NOMO-1 (cell line): ENCODE measurements around the gene NCKAP1.
A peak's percentile ranks its signal among the peaks of the same experiment; 100 is the strongest.
"Not testable (repeated sequence)": the region's sequence is repeated elsewhere in the genome, so short reads cannot be mapped to it uniquely, and the experiment has no call there.

Experiments used
- DNase-seq, 2 experiments: peaks; one replicate each; lab custom pipeline; 2025; ENCODE audit not compliant: unreplicated experiment in 2 of 2; lab: John Stamatoyannopoulos, UW

The NCKAP1 gene, protein sequence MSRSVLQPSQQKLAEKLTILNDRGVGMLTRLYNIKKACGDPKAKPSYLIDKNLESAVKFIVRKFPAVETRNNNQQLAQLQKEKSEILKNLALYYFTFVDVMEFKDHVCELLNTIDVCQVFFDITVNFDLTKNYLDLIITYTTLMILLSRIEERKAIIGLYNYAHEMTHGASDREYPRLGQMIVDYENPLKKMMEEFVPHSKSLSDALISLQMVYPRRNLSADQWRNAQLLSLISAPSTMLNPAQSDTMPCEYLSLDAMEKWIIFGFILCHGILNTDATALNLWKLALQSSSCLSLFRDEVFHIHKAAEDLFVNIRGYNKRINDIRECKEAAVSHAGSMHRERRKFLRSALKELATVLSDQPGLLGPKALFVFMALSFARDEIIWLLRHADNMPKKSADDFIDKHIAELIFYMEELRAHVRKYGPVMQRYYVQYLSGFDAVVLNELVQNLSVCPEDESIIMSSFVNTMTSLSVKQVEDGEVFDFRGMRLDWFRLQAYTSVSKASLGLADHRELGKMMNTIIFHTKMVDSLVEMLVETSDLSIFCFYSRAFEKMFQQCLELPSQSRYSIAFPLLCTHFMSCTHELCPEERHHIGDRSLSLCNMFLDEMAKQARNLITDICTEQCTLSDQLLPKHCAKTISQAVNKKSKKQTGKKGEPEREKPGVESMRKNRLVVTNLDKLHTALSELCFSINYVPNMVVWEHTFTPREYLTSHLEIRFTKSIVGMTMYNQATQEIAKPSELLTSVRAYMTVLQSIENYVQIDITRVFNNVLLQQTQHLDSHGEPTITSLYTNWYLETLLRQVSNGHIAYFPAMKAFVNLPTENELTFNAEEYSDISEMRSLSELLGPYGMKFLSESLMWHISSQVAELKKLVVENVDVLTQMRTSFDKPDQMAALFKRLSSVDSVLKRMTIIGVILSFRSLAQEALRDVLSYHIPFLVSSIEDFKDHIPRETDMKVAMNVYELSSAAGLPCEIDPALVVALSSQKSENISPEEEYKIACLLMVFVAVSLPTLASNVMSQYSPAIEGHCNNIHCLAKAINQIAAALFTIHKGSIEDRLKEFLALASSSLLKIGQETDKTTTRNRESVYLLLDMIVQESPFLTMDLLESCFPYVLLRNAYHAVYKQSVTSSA

DNA sequence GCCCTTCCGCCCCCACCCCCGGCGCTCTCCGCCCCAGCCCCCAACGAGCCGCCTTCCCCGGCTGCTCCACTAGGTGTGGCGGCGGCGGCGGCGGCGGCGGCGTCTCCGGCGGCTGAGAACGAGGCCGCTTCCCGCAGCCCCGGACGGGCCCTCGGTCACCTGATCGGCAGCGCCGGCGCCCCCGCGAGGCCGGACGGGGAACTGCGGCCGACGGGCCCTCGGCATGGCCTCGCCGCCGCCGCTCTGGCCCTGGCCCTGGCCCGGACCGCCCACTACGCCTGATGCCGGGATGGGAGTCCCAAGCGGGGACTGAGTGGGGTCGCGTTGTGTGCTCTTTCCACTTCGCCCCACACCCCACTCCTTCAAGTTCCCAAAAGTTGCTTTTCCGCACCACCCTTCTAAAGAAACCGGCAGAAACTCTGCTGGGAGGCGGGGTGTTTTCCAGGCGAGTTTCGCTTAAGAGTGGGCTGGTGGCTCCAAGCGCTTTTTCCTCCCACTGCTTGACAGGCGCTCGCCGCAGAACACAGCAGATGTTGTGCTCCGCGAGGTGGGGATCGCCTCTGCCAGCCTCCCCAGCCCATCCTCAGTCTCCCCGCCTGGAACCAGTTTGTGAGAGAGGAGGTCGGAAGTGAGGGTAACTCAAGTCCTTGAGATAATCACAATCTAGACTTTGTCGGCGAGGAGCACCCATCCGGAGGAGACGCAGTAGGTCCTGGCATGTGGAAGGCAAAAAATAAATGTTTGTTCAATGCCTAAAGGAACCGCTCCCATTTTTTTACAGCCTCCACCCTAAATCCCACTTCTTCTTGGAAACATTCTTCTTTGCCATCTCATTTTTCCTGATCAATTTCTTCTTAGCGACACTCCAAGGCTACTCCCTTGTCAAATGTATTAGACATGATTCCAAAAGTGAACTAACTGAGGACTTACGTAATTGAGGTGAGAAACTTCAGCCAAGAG, at the start of gene NCKAP1:
NCKAP1 (minus strand) TSS at position 117 of the 960 bp plus-strand sequence. CDS start 358 bp downstream, outside the sequence.
- DNase-seq: no peak

GRCh38 chr2:183081911-183082310, 43.7 kb upstream of the NCKAP1 start:
- DNase-seq: no peak

GRCh38 chr2:183079139-183079775, 41.0 kb upstream of the NCKAP1 start:
- peak in 1 of 2 experiments; percentile 20 for DNase-seq

DNA sequence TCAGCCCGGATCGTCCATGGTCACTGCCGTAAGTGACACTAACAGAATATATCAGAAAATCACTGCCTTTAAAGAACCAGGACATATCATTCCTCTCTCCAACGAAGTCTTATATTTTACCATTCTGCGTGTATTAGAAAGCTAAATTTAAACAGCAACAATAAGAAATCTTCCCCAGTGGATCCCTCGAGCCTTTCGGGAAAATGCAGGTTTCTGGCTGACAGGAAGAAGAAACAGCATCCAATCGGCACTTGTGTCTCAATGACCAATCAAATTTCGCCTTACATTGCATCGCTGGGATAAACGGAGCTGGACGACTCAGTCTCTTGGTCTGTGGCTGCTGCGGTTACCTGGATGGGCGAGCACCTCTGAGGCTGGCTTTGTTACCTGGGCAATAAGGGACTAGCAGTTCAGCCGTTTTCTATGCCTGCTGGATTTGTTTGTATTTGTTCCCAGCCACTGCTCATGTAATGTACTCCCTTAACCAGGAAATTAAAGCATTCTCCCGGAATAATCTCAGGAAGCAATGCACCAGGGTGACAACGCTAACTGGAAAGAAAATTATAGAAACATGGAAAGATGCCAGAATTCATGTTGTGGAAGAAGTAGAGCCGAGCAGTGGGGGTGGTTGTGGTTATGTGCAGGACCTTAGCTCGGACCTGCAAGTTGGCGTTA, 40.3 kb upstream of the NCKAP1 start, which contains the start of gene DUSP19:
DUSP19 (plus strand) TSS at position 284 of the 675 bp plus-strand sequence; CDS start at position 471, 187 bp downstream.
- peak; percentile 22 to 68 for DNase-seq

DNA sequence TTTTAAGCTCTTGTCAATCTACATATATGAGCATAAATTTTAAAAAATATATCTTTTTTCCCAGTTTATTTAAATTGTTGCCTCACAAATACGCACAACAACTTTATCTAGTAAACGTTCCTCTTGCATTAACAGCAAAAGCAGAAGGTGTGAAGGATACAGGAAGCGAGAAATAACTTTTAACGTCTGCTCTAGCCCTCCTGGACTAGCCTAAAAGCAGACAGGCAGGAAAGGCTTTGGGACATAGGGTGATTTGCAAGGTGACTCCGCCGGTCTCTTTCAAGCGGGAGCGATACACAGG, 39.9 kb upstream of the NCKAP1 start:
- DNase-seq: peak in 1 of 2 experiments; percentile 53

- no peak for DNase-seq
These were observed 33.9 kb upstream of the NCKAP1 start for GRCh38 chr2:183072177-183072576.

DNA sequence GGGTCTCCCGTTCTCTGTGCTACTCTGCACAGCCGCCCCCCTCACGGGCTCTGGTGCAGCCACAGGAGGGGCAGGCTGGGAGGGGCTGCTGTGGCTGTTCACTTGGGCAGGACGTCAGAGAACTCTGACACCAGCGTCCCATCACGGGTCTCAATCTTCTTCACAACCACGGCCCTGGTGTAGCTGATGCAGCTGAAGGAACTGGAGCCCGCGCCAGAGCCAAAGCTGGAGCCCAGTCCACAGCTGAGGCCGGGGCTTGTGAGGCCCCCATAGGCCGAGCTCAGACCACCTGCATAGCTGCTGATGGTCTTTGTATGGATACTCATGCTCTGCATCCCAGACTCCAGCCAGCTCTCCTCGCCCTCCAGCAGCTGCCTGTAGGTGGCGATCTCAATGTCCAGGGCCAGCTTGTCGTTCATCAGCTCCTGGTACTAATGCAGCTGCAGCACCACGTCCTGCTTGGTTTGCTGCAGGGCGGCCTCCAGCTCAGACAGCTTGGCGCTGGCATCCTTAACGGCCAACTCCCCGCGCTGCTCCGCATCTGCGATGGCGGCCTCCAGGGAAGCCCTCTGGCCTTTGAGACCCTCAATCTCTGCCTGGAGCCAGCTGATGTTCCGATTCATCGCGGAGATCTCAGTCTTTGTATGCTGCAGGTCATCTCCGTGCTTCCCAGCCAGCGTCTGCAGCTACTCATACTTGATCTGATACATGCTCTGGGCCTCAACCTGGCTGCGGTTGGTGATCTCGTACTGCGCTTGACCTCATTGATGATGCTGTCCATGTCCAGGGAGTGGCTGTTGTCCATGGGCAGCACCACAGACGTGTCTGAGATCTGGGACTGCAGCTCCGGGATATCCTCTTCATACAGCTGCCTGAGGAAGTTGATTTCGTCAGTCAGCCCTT, 32.9 kb upstream of the NCKAP1 start:
- no peak for DNase-seq

DNA sequence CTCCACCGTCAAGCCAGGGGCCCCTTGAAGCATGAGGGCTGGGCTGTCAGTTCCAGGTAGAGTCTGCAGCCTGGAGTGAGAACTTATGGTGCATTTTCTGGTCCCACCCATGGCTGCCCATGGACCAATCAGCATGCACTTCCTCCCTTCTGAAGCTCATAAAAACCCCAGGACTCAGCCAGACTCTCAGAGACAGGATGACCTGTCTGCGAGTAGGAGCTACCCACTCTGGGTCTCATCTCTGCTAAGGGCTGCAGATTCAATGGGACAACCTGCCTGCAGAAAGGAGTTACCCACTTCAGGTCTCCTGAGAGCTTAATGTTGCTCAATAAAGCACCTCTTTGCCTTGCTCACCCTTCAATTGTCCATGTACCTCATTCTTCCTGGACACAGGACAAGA, 30.9 kb upstream of the NCKAP1 start:
- no peak for DNase-seq

DNA sequence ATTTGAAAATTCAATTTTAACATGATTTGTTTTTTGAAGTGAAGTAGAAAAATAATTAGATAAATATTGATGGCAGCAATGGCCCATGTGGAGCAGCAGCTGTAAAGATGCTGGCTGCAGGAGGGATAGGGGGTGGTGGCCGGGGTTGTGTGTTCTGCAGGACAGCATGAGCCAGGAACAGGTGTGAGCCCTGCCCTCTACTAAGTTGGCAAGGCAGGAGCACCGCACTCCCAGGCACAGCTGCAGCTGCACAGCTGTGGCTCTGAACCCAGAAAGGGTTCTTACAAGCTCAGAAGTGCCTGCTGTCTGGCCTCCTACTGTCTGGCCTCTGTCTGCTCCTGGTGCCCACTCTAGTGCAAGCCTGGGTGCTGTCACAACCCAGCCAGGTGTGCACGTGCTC, 30.3 kb upstream of the NCKAP1 start:
- DNase-seq: no peak

GRCh38 chr2:183063083-183063482, 24.8 kb upstream of the NCKAP1 start:
- no peak for DNase-seq

GRCh38 chr2:183060571-183061231, 22.4 kb upstream of the NCKAP1 start:
- no peak for DNase-seq

DNA sequence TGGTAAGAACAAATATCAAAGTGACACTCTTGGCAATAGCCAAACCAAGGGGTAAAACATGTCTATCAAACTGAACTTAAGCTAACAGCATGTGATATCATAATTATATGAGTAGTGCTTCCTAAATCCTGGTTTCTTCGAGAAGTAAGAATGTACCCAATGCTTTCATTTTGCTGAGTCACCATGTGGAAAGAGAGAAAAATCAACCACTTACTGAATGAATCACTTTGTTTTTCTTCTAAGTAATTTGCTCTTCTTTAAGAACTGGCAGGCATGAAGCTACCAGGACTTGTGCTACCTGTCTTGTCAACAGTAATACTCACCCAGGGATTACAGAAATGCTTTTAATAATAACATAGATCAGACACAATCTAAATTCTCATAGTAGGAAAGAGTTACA, 21.3 kb upstream of the NCKAP1 start:
- no peak for DNase-seq

GRCh38 chr2:183057333-183057985, 19.2 kb upstream of the NCKAP1 start:
- no peak for DNase-seq

DNA sequence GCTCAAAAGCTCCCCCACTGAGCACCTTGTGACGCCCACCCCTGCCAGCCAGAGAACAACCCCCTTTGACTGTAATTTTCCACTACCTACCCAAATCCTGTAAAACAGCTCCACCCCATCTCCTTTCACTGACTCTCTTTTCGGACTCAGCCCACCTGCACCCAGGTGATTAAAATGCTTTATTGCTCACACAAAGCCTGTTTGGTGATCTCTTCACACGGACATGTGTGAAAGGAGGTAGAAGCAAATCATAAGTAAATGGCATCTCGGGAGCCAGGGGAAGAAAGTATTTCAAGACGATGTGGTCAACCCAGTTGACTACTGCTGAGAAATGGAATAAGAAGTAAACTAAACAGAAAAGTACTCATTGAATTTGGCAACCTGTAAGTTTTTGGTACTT, 11.2 kb upstream of the NCKAP1 start:
- no peak for DNase-seq

DNA sequence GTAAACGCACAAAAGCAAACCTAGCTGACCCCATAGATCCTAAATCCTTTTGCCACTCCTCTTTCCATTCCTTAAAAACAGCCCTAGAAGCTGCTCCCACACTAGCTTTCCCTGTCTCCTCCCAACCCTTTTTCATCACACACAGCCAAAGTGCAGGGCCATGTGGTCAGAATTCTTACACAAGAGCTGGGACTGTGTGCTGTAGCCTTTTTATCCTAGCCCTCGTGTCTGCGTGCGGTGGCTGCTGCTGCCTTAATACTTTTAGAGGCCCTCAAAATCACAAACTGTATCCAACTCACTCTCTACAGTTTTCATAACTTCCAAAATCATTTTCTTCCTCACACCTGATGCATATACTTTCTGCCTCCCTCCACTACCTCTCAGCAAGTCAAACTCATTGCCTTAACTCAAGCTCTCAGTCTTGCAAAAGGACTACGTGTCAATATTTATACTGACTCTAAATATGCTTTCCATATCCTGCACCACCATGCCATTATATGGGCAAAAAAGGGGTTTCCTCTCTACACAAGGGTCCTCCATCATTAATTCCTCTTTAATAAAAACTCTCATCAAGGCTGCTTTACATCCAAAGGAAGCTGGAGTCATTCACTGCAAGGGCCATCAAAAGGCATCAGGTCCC, 9.3 kb upstream of the NCKAP1 start:
- DNase-seq: not testable (repeated sequence)

DNA sequence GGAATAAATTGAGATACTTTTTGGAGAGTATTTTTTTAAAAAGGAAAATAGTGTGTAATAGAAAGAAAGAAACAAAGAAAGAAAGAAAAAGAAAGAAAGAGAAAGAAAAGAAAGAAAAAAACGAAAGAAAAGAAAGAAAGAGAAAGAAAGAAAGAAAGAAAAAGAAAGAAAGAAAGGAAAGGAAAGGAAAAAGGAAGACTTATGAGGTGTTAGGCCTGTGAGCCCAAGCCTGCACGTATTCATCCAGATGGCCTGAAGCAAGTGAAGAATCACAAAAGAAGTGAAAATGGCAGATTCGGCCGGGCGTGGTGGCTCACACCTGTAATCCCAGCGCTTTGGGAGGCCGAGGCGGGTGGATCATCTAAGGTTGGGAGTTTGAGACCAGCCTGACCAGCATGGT, 5.3 kb upstream of the NCKAP1 start:
- DNase-seq: not testable (repeated sequence)

- DNase-seq: no peak
These were observed 2.3 kb upstream of the NCKAP1 start for GRCh38 chr2:183040604-183041003.
